ENCODE data around the gene MAPKBP1.
"Not testable (repeated sequence)": the region's sequence is repeated elsewhere in the genome, so short reads cannot be mapped to it uniquely, and the experiment has no call there.

The MAPKBP1 gene

DNA sequence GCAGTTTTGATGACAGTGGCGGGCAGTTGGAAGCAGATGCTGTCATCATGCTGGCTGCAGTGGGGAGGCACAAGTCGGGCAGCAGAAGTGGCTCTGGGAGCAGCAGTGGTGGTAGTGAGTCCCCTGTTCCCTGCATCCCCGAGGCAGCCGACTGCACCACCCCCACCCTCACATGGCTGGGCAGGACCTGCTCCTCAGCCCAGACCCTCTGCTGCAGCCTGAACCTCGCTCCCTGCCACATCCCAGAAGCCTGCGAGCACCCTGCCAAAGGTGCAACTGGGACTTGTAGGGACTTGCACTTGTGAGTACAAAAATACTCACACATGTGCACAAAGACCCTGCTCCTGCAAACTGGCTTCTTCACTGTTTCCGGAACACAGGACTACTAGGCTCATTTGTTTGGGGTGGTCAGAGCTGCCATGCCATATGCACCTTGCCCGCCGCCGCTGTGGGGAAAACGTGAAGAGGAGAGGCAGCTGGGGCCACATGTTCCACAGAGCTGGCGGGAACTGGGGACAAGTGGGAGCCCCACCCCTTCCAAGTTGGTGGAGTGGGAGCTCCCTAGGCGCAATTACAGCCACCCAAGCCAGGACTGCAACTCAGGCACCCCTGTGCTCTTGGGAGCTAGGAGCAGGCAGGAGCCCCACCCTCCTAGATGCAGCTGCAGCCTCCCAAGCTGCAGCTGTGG, 55.8 kb downstream of the MAPKBP1 start:
- DNase-seq (ENCODE audit: low read depth in 2 of 2), result no peak
- H3K4me3 ChIP-seq (replicated peaks in 1 of 2; ENCODE audit: low read depth in 2 of 2, low read length in 2 of 2), result no peak overlapping the region
- TF ChIP-seq, protein P1, sequence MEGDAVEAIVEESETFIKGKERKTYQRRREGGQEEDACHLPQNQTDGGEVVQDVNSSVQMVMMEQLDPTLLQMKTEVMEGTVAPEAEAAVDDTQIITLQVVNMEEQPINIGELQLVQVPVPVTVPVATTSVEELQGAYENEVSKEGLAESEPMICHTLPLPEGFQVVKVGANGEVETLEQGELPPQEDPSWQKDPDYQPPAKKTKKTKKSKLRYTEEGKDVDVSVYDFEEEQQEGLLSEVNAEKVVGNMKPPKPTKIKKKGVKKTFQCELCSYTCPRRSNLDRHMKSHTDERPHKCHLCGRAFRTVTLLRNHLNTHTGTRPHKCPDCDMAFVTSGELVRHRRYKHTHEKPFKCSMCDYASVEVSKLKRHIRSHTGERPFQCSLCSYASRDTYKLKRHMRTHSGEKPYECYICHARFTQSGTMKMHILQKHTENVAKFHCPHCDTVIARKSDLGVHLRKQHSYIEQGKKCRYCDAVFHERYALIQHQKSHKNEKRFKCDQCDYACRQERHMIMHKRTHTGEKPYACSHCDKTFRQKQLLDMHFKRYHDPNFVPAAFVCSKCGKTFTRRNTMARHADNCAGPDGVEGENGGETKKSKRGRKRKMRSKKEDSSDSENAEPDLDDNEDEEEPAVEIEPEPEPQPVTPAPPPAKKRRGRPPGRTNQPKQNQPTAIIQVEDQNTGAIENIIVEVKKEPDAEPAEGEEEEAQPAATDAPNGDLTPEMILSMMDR (IDR thresholded peaks at IDR 0.05; ENCODE audit: low read depth, low read length), result no peak

DNA sequence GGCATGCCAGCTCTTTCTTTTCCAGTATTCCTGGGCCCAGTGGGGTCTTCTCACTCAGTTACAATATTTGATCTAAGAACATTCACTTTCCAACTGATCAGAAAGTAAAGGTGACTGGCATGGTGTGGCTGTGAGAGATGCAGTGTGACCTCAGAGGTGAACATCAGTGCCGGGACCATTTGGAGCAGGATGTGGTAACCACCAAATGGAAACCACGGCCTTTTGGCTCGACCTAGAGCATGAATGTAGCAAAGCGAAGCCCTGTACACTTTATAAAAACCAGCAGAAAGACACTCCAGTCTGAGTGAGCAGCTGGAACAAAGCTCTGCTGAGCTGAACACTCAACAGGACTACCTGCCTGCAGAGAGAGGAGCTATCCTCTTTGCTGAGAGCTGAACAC, 57.0 kb downstream of the MAPKBP1 start:
- not testable (repeated sequence) for H3K4me3 ChIP-seq (replicated peaks in 1 of 2; ENCODE audit: low read depth in 2 of 2, low read length in 2 of 2); DNase-seq (ENCODE audit: low read depth in 2 of 2)

DNA sequence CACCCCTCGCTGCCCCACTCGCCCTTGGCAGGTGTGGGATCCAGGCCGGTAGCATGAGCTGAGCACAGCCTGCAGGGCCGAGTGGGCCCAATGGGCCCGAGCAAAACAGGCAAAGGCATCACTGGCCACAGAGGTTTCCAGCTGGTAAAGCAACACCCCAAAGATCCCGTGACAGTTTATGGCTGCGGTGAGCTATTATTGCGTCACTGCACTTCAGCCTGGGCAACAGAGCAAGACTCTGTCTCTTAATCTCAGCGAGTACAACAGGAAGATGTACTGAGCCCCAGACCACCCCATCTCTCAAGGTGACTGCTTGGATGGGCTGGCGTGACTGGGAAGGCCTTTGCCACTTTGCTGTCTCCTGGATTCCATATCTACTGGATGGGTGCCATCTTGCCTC, 57.9 kb downstream of the MAPKBP1 start:
- no peak overlapping the region for H3K4me3 ChIP-seq (replicated peaks in 1 of 2; ENCODE audit: low read depth in 2 of 2, low read length in 2 of 2)
- no peak for DNase-seq (ENCODE audit: low read depth in 2 of 2)
- TF ChIP-seq, protein P1 (IDR thresholded peaks at IDR 0.05; ENCODE audit: low read depth, low read length), result no peak

DNA sequence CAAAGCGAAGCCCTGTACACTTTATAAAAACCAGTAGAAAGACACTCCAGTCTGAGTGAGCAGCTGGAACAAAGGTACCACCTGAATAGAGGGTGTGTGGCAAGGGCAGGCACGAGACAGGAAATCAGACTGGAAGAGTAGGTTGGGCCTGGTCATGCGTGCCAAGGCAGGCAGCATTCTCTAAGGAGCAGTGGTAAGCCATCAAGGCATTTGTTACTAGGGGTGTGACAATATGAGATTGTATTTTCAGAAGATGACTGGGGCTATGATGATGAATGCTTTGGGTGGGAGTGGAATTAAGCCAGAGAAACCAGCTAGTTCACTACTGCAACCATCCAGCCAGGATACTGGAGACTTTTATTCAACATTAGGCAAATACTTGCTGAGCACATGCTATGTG, 58.6 kb downstream of the MAPKBP1 start:
- TF ChIP-seq, protein P1 (IDR thresholded peaks at IDR 0.05; ENCODE audit: low read depth, low read length), result no peak

DNA sequence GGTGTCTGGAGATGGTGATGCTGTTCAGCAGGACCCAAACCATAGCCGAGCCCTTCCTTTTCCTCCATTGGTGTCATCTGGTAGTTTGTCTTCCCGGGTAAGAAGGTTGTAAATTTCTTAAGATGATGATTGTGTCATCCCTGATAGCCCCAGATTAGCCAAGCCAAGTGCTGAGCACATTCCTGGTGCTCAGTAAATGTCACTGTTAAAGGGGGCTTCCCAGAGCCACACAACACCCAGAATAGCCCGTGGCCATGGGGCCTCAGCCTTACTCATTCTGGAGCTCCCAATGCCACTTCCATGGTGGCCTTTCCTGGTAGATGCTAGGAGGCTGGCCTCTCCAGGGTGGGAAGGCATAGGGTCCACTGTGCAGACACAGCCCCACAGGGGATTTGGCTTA, 59.8 kb downstream of the MAPKBP1 start:
- no peak overlapping the region for H3K4me3 ChIP-seq (replicated peaks in 1 of 2; ENCODE audit: low read depth in 2 of 2, low read length in 2 of 2)
- TF ChIP-seq, protein P1 (IDR thresholded peaks at IDR 0.05; ENCODE audit: low read depth, low read length), result no peak
- no peak for DNase-seq (ENCODE audit: low read depth in 2 of 2)

More for the DNA sequence above, 58.6 kb downstream of the MAPKBP1 start:
- DNase-seq (ENCODE audit: low read depth in 2 of 2), result no peak
- no peak overlapping the region for H3K4me3 ChIP-seq (replicated peaks in 1 of 2; ENCODE audit: low read depth in 2 of 2, low read length in 2 of 2)

DNA sequence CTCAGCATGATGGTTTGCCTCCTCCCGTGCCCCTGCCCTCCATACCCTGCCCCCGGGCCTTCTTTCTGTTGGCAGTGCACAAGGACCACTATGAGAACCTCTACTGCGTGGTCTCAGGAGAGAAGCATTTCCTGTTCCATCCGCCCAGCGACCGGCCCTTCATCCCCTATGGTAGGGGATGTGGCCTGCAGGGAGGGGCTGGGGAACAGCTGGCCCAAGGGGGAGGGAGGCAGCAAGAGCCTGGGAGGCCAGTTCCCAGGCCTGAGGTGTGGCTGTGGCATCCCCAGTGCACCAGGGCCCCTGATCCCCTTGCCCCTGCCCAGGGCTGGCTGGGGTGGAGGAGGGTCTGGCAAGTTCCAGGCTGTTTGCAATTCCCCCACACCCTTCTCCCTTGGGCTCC, 61.8 kb downstream of the MAPKBP1 start:
- TF ChIP-seq, protein P1 (IDR thresholded peaks at IDR 0.05; ENCODE audit: low read depth, low read length), result no peak
- no peak for DNase-seq (ENCODE audit: low read depth in 2 of 2)
- H3K4me3 ChIP-seq (replicated peaks in 1 of 2; ENCODE audit: low read depth in 2 of 2, low read length in 2 of 2), result no peak overlapping the region

DNA sequence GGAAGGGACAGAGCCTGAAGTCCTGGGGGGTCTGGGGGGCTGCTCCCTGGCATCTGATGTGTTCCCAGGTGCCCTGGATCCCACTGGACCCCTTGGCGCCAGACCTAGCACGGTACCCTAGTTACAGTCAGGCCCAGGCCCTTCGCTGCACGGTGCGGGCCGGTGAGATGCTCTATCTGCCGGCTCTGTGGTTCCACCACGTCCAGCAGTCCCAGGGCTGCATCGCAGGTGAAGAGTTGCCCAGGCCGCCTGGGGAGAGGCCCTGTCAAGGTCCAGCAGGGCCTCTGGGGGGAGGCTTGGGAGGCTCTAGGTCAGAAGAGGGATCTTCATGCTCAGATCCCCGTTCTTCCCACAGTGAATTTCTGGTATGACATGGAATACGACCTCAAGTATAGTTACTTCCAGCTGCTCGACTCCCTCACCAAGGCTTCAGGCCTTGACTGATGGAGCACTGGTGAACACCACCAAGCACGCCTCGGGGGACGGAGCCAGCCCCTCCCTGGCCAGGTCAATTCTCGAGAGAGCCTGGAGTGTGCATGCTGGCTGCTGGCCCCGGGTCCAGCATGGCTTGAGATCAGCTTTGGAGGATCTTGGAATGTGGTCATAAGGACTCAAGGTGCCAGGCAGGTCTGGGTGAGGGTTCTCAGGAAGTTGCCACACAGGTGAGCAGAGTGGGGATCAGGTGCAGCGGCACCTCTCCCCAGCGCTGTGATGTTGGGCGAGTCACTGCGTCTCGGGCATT, 62.6 kb downstream of the MAPKBP1 start:
- no peak overlapping the region for H3K4me3 ChIP-seq (replicated peaks in 1 of 2; ENCODE audit: low read depth in 2 of 2, low read length in 2 of 2)
- no peak for DNase-seq (ENCODE audit: low read depth in 2 of 2)
- TF ChIP-seq, protein P1 (IDR thresholded peaks at IDR 0.05; ENCODE audit: low read depth, low read length), result no peak
